Measurements from ENCODE around the gene HMG20A.

DNA sequence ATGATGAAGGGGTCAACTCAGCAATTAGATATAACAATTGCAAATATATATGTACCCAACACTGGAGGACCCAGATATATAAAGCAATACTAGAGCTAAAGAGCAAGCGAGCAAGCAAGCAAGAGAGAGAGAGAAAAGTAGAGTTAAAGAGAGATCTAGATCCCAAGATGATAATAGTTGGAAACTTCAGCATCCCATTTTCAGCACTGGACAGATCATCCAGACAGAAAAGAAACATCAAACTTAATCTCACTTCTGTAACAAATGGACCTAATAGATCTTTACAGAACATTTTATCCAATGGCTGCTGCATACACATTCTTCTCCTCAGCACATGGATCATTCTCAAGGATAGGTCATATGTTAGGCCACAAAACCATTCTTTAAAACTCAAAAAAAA lies 24.0 kb upstream of the HMG20A start:
- TF ChIP-seq POLR2A (IDR thresholded peaks at IDR 0.05; ENCODE audit: low read length) (no peak), GATA1 (IDR thresholded peaks at IDR 0.05; ENCODE audit: low read depth, low read length) (no peak)

All from erythroblast (primary cell).